Activated CD8-positive, alpha-beta T cell treated with anti-CD3 and anti-CD28 coated beads, Interleukin-2, amount 10 ng/mL, durations not matched to agents 7 days and 5 days (primary cell): ENCODE measurements around the gene HSPB6. TPM values are rescaled to one million over a fixed set of nuclear protein-coding genes. Genes with fewer than 3 reads are reported as not detected.
"Not testable (repeated sequence)": the region's sequence is repeated elsewhere in the genome, so short reads cannot be mapped to it uniquely, and the experiment has no call there.

Experiments
- ATAC-seq: fragments of 150-1000 bp; cut with Tn5 transposase; one replicate; pipeline ENCODE4 v1.10.0; 2021; ENCODE audit warnings: moderate library complexity
- CTCF ChIA-PET: fragments of 350-600 bp; sonication (Branson Sonifier 250); formaldehyde crosslinking; loops from one replicate; lab custom pipeline; 2021; ENCODE audit warnings: antibody characterized with exemption; lab: Charles Lee
- POLR2A ChIA-PET: fragments of 350-600 bp; sonication (Branson Sonifier 250); formaldehyde crosslinking; loops from one replicate; lab custom pipeline; 2021; ENCODE audit warnings: antibody characterized with exemption; lab: Charles Lee
- DNase-seq: peaks from one replicate; pipeline ENCODE4 v3.0.0-alpha.2; 2020
- H3K27ac Mint-ChIP-seq: one replicate; pipeline ENCODE4 v1.8.0; 2021; ENCODE audit warnings: mild to moderate bottlenecking, mixed read lengths
- H3K27me3 Mint-ChIP-seq: one replicate; pipeline ENCODE4 v1.8.0; 2021; ENCODE audit warnings: low read depth, mixed read lengths
- H3K36me3 Mint-ChIP-seq: one replicate; pipeline ENCODE4 v1.8.0; 2021; ENCODE audit warnings: low read depth, mixed read lengths
- H3K4me1 Mint-ChIP-seq: one replicate; pipeline ENCODE4 v1.8.0; 2021; ENCODE audit warnings: low read depth, mixed read lengths
- H3K4me3 Mint-ChIP-seq: one replicate; pipeline ENCODE4 v1.8.0; 2021; ENCODE audit warnings: mild to moderate bottlenecking, mixed read lengths
- H3K9me3 Mint-ChIP-seq: one replicate; pipeline ENCODE4 v1.8.0; 2022; ENCODE audit warnings: mixed read lengths; ENCODE audit not compliant: insufficient read depth
- total RNA-seq, 2 experiments: library from RNA; stranded (reverse); gene quantifications; one replicate each; pipeline ENCODE4 v1.2.3, GENCODE V29; 2021

Gene HSPB6
- total RNA-seq, 2 experiments from 2014 or later = 0.65 TPM; not detected in 1

GRCh38 chr19:35731353-35731752 lies 25.5 kb downstream of the HSPB6 start:
- ChIA-PET CTCF (no interaction called here), POLR2A (interaction anchor here (1.3 to 1.5 kb wide), 2 partner anchors 13 to 14 kb away, joined by 3 to 7 read pairs; partner anchors contain the start of genes KMT2B, PSENEN and U2AF1L4)
- Mint-ChIP-seq H3K9me3 (no peaks in the 10 kb centered on the region), H3K4me3 (no peak overlapping the region), H3K4me1 (peaks cover under 1% of the 10 kb centered on the region), H3K36me3 (peaks cover 63% of the 10 kb centered on the region), H3K27me3 (no peaks in the 10 kb centered on the region), H3K27ac (peak overlapping the region; percentile 24)
- ATAC-seq (no peak), DNase-seq (no peak)

DNA sequence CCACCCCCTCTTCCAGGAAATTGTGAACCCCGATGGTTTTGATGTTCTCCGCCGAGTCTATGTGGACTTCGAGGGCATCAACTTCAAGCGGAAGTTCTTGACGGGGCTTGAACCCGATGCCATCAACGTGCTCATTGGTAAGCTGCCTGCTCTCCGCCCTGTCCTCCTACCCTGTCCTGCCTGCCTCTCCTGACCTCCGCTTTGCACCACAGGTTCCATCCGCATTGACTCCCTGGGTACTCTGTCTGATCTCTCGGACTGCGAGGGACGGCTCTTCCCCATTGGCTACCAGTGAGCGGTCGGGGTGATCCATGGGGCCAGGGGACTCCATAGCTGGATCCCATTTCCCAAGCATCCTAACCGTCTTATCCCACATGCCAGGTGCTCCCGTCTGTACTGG lies 26.5 kb downstream of the HSPB6 start:
- POLR2A ChIA-PET = interaction anchor here (1.3 kb wide), 1 partner anchor 12 kb away, joined by 3 read pairs; the partner anchor contains the start of gene KMT2B
- CTCF ChIA-PET = interaction anchor here (0.6 to 0.8 kb wide), 2 partner anchors 12 to 29 kb away, joined by 3 read pairs; partner anchors contain the start of gene IGFLR1
- no peaks in the 10 kb centered on the region for H3K9me3 Mint-ChIP-seq
- H3K4me1 Mint-ChIP-seq = no peaks in the 10 kb centered on the region
- H3K4me3 Mint-ChIP-seq = no peak overlapping the region
- DNase-seq = no peak
- H3K27me3 Mint-ChIP-seq = no peaks in the 10 kb centered on the region
- no peak overlapping the region for H3K27ac Mint-ChIP-seq
- peaks cover 66% of the 10 kb centered on the region for H3K36me3 Mint-ChIP-seq
- ATAC-seq = no peak

DNA sequence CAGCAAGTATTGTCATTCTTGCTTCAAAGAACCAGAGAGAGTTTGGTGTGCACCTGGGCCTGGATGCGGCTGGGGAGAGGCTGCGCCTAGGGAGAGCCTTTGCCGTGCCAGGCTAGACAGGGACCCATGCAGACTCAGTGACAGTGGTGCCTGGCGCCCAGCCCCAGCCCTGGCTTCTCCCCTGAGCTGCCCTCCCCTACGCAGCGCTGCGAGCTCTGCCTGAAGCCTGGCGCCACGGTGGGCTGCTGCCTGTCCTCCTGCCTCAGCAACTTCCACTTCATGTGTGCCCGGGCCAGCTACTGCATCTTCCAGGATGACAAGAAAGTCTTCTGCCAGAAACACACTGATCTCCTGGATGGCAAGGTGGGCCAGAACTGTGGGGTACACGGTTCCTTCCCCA lies 27.1 kb downstream of the HSPB6 start:
- no peak for ATAC-seq

DNA sequence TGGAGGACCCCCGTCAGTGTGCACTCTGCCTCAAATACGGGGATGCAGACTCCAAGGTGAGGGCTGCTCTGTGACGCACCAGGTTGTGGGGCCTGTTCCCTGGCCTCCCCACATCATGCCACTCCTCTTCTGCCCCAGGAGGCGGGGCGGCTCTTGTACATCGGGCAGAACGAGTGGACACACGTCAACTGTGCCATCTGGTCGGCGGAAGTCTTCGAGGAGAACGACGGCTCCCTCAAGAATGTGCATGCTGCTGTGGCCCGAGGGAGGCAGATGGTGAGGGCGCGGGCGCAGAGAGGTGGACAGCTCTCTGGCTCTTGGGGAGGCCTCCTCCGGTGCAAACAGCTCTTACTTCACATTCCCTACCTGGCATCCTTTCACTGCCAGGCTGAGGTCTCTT lies 27.8 kb downstream of the HSPB6 start:
- H3K4me1 Mint-ChIP-seq = no peaks in the 10 kb centered on the region
- H3K9me3 Mint-ChIP-seq = no peaks in the 10 kb centered on the region
- ChIA-PET POLR2A (interaction anchor here (1.3 to 1.8 kb wide), 2 partner anchors 10 to 11 kb away, joined by 4 to 5 read pairs; no protein-coding TSS in a partner anchor), CTCF (interaction anchor here (1.2 to 1.6 kb wide), 2 partner anchors 11 to 15 kb away, joined by 3 to 4 read pairs; no protein-coding TSS in a partner anchor)
- H3K27me3 Mint-ChIP-seq = no peaks in the 10 kb centered on the region
- ATAC-seq (no peak), DNase-seq (no peak)
- no peak overlapping the region for H3K27ac Mint-ChIP-seq
- H3K36me3 Mint-ChIP-seq = peaks cover 67% of the 10 kb centered on the region
- H3K4me3 Mint-ChIP-seq = no peak overlapping the region

More for the DNA sequence above, 27.1 kb downstream of the HSPB6 start:
- CTCF ChIA-PET = interaction anchor here (1.2 kb wide), 1 partner anchor 15 kb away, joined by 3 read pairs; no protein-coding TSS in a partner anchor
- Mint-ChIP-seq H3K9me3 (no peaks in the 10 kb centered on the region), H3K4me3 (no peak overlapping the region), H3K4me1 (no peaks in the 10 kb centered on the region), H3K27me3 (no peaks in the 10 kb centered on the region), H3K27ac (no peak overlapping the region), H3K36me3 (peaks cover 67% of the 10 kb centered on the region)
- DNase-seq = no peak
- POLR2A ChIA-PET = interaction anchor here (1.3 kb wide), 1 partner anchor 12 kb away, joined by 3 read pairs; the partner anchor contains the start of gene KMT2B

- Mint-ChIP-seq H3K9me3 (no peaks in the 10 kb centered on the region), H3K36me3 (peaks cover 70% of the 10 kb centered on the region), H3K27ac (no peak overlapping the region), H3K4me1 (no peaks in the 10 kb centered on the region), H3K4me3 (no peak overlapping the region), H3K27me3 (no peaks in the 10 kb centered on the region)
- ATAC-seq (no peak), DNase-seq (no peak)
- POLR2A ChIA-PET = interaction anchor here (1.3 to 1.8 kb wide), 3 partner anchors 9 to 16 kb away, joined by 4 to 5 read pairs (median 5); no protein-coding TSS in a partner anchor
- CTCF ChIA-PET = interaction anchor here (1.1 to 1.6 kb wide), 2 partner anchors 9 to 12 kb away, joined by 3 to 4 read pairs; no protein-coding TSS in a partner anchor
Measured at GRCh38 chr19:35727956-35728706, 28.7 kb downstream of the HSPB6 start.

DNA sequence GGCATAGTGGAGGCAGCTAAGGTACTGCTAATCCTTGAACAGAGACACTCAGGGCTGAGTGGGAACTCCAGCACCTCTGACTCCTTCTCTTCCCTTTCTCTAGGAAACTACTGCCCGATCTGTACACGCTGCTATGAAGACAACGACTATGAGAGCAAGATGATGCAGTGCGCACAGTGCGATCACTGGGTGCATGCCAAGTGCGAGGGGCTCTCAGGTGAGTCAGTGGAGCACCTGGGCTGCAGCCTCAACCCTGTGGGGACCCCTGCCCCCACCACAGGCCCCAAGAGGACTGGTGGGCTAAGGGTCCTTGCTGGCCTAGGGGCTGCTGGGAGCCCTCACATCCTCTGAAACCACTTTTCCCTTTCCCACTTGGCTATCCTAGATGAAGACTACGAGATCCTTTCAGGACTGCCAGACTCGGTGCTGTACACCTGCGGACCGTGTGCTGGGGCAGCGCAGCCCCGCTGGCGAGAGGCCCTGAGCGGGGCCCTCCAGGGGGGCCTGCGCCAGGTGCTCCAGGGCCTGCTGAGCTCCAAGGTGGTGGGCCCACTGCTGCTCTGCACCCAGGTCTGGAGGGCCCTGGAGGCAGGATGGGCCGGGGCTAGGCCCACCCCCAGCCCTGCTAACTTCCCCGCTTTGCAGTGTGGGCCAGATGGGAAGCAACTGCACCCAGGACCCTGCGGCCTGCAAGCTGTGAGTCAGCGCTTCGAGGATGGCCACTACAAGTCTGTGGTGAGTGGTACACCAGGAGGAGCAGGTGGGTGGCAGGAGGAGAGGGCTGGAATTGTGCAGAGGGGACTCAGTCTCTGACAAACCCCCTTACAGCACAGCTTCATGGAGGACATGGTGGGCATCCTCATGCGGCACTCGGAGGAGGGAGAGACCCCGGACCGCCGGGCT lies 29.5 kb downstream of the HSPB6 start:
- Mint-ChIP-seq H3K4me1 (no peaks in the 10 kb centered on the region), H3K4me3 (no peak overlapping the region), H3K27me3 (no peaks in the 10 kb centered on the region), H3K9me3 (no peaks in the 10 kb centered on the region), H3K27ac (peak overlapping the region; percentile 47), H3K36me3 (peaks cover 78% of the 10 kb centered on the region)
- POLR2A ChIA-PET = interaction anchor here (1.0 to 1.8 kb wide), 5 partner anchors 8 to 17 kb away, joined by 3 to 7 read pairs (median 5); no protein-coding TSS in a partner anchor
- CTCF ChIA-PET = interaction anchor here (1.1 to 1.6 kb wide), 2 partner anchors 8 to 13 kb away, joined by 3 to 4 read pairs; no protein-coding TSS in a partner anchor
- ATAC-seq = no peak
- no peak for DNase-seq

DNA sequence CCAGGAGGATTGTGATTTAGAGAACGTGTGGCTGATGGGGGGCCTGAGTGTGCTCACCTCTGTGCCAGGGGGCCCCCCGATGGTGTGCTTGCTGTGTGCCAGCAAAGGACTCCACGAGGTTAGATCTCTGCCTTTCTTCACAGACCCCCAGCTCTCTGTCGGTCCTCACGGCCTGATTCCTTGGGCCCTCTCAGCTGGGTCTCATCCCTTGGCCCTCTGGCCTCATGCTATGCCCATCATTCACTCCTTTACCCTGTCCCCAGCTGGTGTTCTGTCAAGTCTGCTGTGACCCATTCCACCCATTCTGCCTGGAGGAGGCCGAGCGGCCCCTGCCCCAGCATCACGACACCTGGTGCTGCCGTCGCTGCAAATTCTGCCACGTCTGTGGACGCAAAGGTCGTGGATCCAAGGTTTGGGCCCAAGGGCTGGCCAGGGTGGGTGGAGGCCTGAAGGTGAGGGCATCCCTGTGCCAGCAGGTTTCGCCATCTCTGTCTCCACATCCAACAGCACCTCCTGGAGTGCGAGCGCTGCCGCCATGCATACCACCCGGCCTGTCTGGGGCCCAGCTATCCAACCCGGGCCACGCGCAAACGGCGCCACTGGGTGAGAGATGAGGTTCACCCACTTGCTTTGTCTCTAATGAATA lies 31.5 kb downstream of the HSPB6 start:
- no peak overlapping the region for H3K4me3 Mint-ChIP-seq
- ChIA-PET CTCF (no interaction called here), POLR2A (interaction anchor here (0.6 to 1.2 kb wide), 2 partner anchors 12 to 334 kb away, joined by 3 to 4 read pairs; no protein-coding TSS in a partner anchor)
- no peak for ATAC-seq
- DNase-seq = no peak
- no peak overlapping the region for H3K27ac Mint-ChIP-seq
- H3K36me3 Mint-ChIP-seq = peaks cover 80% of the 10 kb centered on the region
- no peaks in the 10 kb centered on the region for H3K9me3 Mint-ChIP-seq
- H3K4me1 Mint-ChIP-seq = peaks cover 4% of the 10 kb centered on the region
- no peaks in the 10 kb centered on the region for H3K27me3 Mint-ChIP-seq

GRCh38 chr19:35724560-35724959 lies 32.3 kb downstream of the HSPB6 start:
- ChIA-PET CTCF (interaction anchor here (1.6 kb wide), 1 partner anchor 30 kb away, joined by 4 read pairs; no protein-coding TSS in a partner anchor), POLR2A (interaction anchor here (1.2 kb wide), 1 partner anchor 13 kb away, joined by 4 read pairs; no protein-coding TSS in a partner anchor)

DNA sequence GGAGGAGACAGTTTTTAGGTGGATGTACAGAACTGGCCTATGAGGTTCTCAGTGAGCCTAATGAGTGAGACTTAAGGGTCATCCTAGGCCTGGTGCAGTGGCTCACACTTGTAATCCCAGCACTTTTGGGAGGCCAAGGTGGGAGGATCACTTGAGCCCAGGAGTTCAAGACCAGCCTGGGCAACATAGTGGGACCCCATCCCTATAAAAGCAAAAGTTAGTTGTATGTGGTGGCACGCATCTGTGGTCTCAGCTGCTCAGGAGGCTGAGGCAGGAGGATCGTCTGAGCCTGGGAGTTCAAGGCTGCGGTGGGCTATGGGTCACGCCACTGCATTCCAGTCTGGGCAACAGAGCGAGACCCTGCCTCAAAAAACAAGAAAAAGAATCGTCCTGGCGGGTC lies 32.7 kb downstream of the HSPB6 start:
- DNase-seq = not testable (repeated sequence)
- peaks cover 76% of the 10 kb centered on the region for H3K36me3 Mint-ChIP-seq
- CTCF ChIA-PET = interaction anchor here (1.2 to 1.6 kb wide), 2 partner anchors 16 to 30 kb away, joined by 4 read pairs; no protein-coding TSS in a partner anchor

More at GRCh38 chr19:35724560-35724959, 32.3 kb downstream of the HSPB6 start:
- Mint-ChIP-seq H3K4me1 (peaks cover 10% of the 10 kb centered on the region), H3K27me3 (no peaks in the 10 kb centered on the region), H3K36me3 (peaks cover 77% of the 10 kb centered on the region), H3K9me3 (no peaks in the 10 kb centered on the region), H3K4me3 (no peak overlapping the region), H3K27ac (no peak overlapping the region)
- DNase-seq (no peak), ATAC-seq (no peak)

DNA sequence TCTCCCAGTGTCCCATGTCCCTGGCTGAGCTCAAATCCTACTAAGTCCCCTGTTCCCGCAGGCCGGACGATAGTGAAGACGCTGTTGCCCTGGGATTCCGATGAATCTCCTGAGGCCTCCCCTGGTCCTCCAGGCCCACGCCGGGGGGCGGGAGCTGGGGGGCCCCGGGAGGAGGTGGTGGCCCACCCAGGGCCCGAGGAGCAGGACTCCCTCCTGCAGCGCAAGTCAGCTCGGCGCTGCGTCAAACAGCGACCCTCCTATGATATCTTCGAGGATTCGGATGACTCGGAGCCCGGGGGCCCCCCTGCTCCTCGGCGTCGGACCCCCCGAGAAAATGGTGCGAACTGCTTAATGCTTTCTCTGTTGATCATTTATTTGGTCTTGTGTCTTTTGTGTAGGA lies 33.2 kb downstream of the HSPB6 start:
- peaks cover 73% of the 10 kb centered on the region for H3K36me3 Mint-ChIP-seq
- peaks cover 18% of the 10 kb centered on the region for H3K4me1 Mint-ChIP-seq
- H3K27ac Mint-ChIP-seq = no peak overlapping the region
- H3K9me3 Mint-ChIP-seq = no peaks in the 10 kb centered on the region
- no peak overlapping the region for H3K4me3 Mint-ChIP-seq
- no peaks in the 10 kb centered on the region for H3K27me3 Mint-ChIP-seq
- ChIA-PET CTCF (interaction anchor here (1.2 to 1.6 kb wide), 2 partner anchors 17 to 29 kb away, joined by 4 read pairs; no protein-coding TSS in a partner anchor), POLR2A (interaction anchor here (1.3 kb wide), 1 partner anchor 17 kb away, joined by 5 read pairs; no protein-coding TSS in a partner anchor)
- no peak for ATAC-seq
- no peak for DNase-seq

More for the DNA sequence above, 32.7 kb downstream of the HSPB6 start:
- H3K27ac Mint-ChIP-seq, H3K4me3 Mint-ChIP-seq, H3K9me3 Mint-ChIP-seq, ATAC-seq, H3K27me3 Mint-ChIP-seq: not testable (repeated sequence)
- H3K4me1 Mint-ChIP-seq = peaks cover 14% of the 10 kb centered on the region
- POLR2A ChIA-PET = interaction anchor here (1.2 to 1.3 kb wide), 2 partner anchors 13 to 16 kb away, joined by 4 to 5 read pairs; no protein-coding TSS in a partner anchor
